ENCODE data around the gene QPRT. TPM values are rescaled to one million over a fixed set of nuclear protein-coding genes. Genes with fewer than 3 reads are reported as not detected.

Gene QPRT
- total RNA-seq, 1 donor from 2014 or later: 85.9 TPM

DNA sequence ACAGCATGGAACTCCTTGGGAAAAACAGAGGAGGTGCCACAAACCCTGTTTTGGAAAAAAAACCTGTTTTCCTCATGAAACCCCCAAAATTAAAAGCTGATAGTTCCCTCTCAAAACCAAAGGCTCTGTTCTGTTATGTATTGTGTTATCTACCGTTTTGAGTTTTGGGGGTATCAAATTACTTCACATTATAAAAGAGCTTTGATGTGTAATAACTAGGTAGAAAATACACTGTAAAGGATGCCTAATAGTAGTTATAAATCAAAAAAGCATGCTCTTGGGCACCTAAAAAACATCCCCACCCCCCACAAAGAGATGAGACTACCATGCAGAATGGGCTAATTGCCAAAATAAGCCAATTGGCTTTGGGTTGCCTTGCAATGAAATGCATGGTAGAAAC, 36.0 kb downstream of the QPRT start:
- Mint-ChIP-seq H3K27me3 (ENCODE audit: low read depth, unreplicated experiment) (no peaks in the 10 kb centered on the region), H3K27ac (ENCODE audit: unreplicated experiment) (no peak overlapping the region), H3K4me1 (ENCODE audit: low read depth, unreplicated experiment) (peaks cover 6% of the 10 kb centered on the region), H3K9me3 (ENCODE audit: unreplicated experiment) (no peaks in the 10 kb centered on the region), H3K36me3 (ENCODE audit: low read depth, unreplicated experiment) (no peaks in the 10 kb centered on the region), H3K4me3 (ENCODE audit: unreplicated experiment) (no peak overlapping the region)
- Histone ChIP-seq H3K4me1 (ENCODE audit: insufficient read depth, low read length) (peaks cover 3% of the 10 kb centered on the region), H4K20me1 (ENCODE audit: insufficient read depth, low read length) (no peaks in the 10 kb centered on the region), H3K36me3 (ENCODE audit: insufficient read depth, low read length) (no peaks in the 10 kb centered on the region), H3K27ac (ENCODE audit: low read depth, low read length) (no peak overlapping the region), H3K9me3 (ENCODE audit: insufficient read depth, low read depth, low read length) (no peaks in the 10 kb centered on the region), H3K4me3 (ENCODE audit: insufficient read depth, low read depth, low read length) (no peak overlapping the region), H3K27me3 (ENCODE audit: insufficient read depth, low read length) (peaks cover 2% of the 10 kb centered on the region), H3K79me2 (ENCODE audit: insufficient read depth, low read length) (no peaks in the 10 kb centered on the region), H3K4me2 (ENCODE audit: low read length) (no peak overlapping the region), H2AFZ (ENCODE audit: low read depth, low read length) (no peak overlapping the region), H3K9ac (ENCODE audit: low read length) (no peak overlapping the region)
- DNase-seq (ENCODE audit: low read depth) (no peak), FAIRE-seq (no peak)
- TF ChIP-seq CTCF (IDR thresholded peaks at IDR 0.05; ENCODE audit: insufficient read depth, low read depth, low read length) (no peak), EZH2 (IDR thresholded peaks at IDR 0.05; ENCODE audit: insufficient read depth, low read length) (no peak)

- Histone ChIP-seq H3K9me3 (ENCODE audit: insufficient read depth, low read depth, low read length) (no peaks in the 10 kb centered on the region), H3K27me3 (ENCODE audit: insufficient read depth, low read length) (peaks cover 2% of the 10 kb centered on the region), H3K4me2 (ENCODE audit: low read length) (no peak overlapping the region), H3K4me3 (ENCODE audit: insufficient read depth, low read depth, low read length) (no peak overlapping the region), H3K9ac (ENCODE audit: low read length) (no peak overlapping the region), H3K27ac (ENCODE audit: low read depth, low read length) (no peak overlapping the region), H3K36me3 (ENCODE audit: insufficient read depth, low read length) (no peaks in the 10 kb centered on the region), H4K20me1 (ENCODE audit: insufficient read depth, low read length) (no peaks in the 10 kb centered on the region), H2AFZ (ENCODE audit: low read depth, low read length) (no peak overlapping the region), H3K79me2 (ENCODE audit: insufficient read depth, low read length) (no peaks in the 10 kb centered on the region), H3K4me1 (ENCODE audit: insufficient read depth, low read length) (no peaks in the 10 kb centered on the region)
- no peaks in the 10 kb centered on the region for H3K9me3 Mint-ChIP-seq (ENCODE audit: unreplicated experiment)
- no peaks in the 10 kb centered on the region for H3K36me3 Mint-ChIP-seq (ENCODE audit: low read depth, unreplicated experiment)
- H3K4me1 Mint-ChIP-seq (ENCODE audit: low read depth, unreplicated experiment): no peaks in the 10 kb centered on the region
- H3K27me3 Mint-ChIP-seq (ENCODE audit: low read depth, unreplicated experiment): no peaks in the 10 kb centered on the region
- H3K27ac Mint-ChIP-seq (ENCODE audit: unreplicated experiment): no peak overlapping the region
- no peak overlapping the region for H3K4me3 Mint-ChIP-seq (ENCODE audit: unreplicated experiment)
- DNase-seq (ENCODE audit: low read depth): no peak
- FAIRE-seq: no peak
- TF ChIP-seq EZH2 (IDR thresholded peaks at IDR 0.05; ENCODE audit: insufficient read depth, low read length): no peak
- no peak for TF ChIP-seq CTCF (IDR thresholded peaks at IDR 0.05; ENCODE audit: insufficient read depth, low read depth, low read length)
These were observed 38.1 kb downstream of the QPRT start for GRCh38 chr16:29717113-29717512.

DNA sequence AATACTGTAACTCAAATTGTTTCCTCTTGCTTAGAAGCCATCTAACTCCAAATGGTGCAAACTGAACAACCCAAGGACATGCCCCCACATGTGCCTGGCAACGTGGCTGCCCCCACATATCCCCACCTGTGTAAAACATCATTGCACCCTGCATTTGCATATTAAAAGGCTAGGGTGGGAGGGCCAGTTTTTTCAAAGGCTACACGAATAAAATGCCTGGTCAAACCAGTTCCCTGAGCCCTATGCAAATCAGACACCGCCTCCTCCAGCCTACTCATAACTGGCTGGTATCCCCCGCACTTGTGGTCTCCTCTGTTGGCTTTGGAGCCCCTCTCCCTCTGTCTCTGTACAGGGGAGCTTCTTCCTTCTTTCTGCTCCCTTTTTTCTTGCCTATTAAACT, 40.1 kb downstream of the QPRT start:
- no peaks in the 10 kb centered on the region for H3K9me3 Mint-ChIP-seq (ENCODE audit: unreplicated experiment)
- no peaks in the 10 kb centered on the region for H3K9me3 ChIP-seq (ENCODE audit: insufficient read depth, low read depth, low read length)
- no peak overlapping the region for H3K27ac Mint-ChIP-seq (ENCODE audit: unreplicated experiment)
- no peak overlapping the region for H3K4me3 Mint-ChIP-seq (ENCODE audit: unreplicated experiment)
- no peaks in the 10 kb centered on the region for H3K4me1 ChIP-seq (ENCODE audit: insufficient read depth, low read length)
- no peak overlapping the region for H3K4me2 ChIP-seq (ENCODE audit: low read length)
- no peaks in the 10 kb centered on the region for H3K79me2 ChIP-seq (ENCODE audit: insufficient read depth, low read length)
- H3K27me3 ChIP-seq (ENCODE audit: insufficient read depth, low read length): peaks cover 2% of the 10 kb centered on the region
- no peaks in the 10 kb centered on the region for H3K36me3 ChIP-seq (ENCODE audit: insufficient read depth, low read length)
- H3K27ac ChIP-seq (ENCODE audit: low read depth, low read length): no peak overlapping the region
- no peaks in the 10 kb centered on the region for H3K27me3 Mint-ChIP-seq (ENCODE audit: low read depth, unreplicated experiment)
- no peak for DNase-seq (ENCODE audit: low read depth)
- FAIRE-seq: no peak
- H4K20me1 ChIP-seq (ENCODE audit: insufficient read depth, low read length): no peaks in the 10 kb centered on the region
- no peak overlapping the region for H3K9ac ChIP-seq (ENCODE audit: low read length)
- H3K36me3 Mint-ChIP-seq (ENCODE audit: low read depth, unreplicated experiment): no peaks in the 10 kb centered on the region
- H3K4me3 ChIP-seq (ENCODE audit: insufficient read depth, low read depth, low read length): no peak overlapping the region
- H2AFZ ChIP-seq (ENCODE audit: low read depth, low read length): no peak overlapping the region
- TF ChIP-seq EZH2 (IDR thresholded peaks at IDR 0.05; ENCODE audit: insufficient read depth, low read length): no peak
- no peak for TF ChIP-seq CTCF (IDR thresholded peaks at IDR 0.05; ENCODE audit: insufficient read depth, low read depth, low read length)
- no peaks in the 10 kb centered on the region for H3K4me1 Mint-ChIP-seq (ENCODE audit: low read depth, unreplicated experiment)
